SW480 (cell line): Measurements from ENCODE around the gene CLDN17.

Experiments
- DNase-seq: peaks from one replicate; pipeline ENCODE4 v3.0.0-alpha.2; 2016; ENCODE audit warnings: low spot score

Gene CLDN17

GRCh38 chr21:30166705-30167104 lies at the start of gene CLDN17:
Gene CLDN17, minus strand, starts transcription at chr21:30166805. Its CDS starts 188 bp downstream, at chr21:30166617.
- no peak for DNase-seq

- DNase-seq: no peak
Measured at GRCh38 chr21:30216041-30216723, 49.6 kb upstream of the CLDN17 start, which contains the start of gene CLDN8. Gene CLDN8, minus strand, starts transcription at chr21:30216097. Its CDS starts 172 bp downstream, at chr21:30215925.

GRCh38 chr21:30211071-30211470 lies 44.5 kb upstream of the CLDN17 start:
- DNase-seq: no peak

DNA sequence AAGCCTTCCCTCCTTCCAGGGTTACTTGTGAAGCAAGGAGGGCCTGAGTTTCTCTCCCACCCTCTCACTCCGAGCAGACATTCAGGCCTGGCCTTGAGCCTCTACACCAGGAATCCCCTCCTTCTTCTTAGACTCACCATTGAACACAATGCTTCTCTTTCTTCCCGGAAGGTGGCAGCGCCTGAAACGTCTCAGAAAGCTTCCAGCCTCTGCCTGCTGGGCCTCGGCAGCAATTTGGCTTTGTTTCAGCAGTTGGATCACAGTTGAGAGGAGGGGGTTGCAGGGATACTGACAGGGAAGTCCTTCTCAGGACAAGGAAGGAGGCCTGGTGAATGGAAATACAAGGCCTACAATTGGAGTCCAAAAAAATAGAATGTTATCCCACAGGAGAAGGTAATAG lies 43.0 kb upstream of the CLDN17 start:
- no peak for DNase-seq

GRCh38 chr21:30207252-30207579 lies 40.6 kb upstream of the CLDN17 start:
- DNase-seq: no peak

GRCh38 chr21:30206551-30207251 lies 40.1 kb upstream of the CLDN17 start:
- DNase-seq: no peak

- no peak for DNase-seq
Measured at GRCh38 chr21:30200000-30200399, 33.4 kb upstream of the CLDN17 start.

DNA sequence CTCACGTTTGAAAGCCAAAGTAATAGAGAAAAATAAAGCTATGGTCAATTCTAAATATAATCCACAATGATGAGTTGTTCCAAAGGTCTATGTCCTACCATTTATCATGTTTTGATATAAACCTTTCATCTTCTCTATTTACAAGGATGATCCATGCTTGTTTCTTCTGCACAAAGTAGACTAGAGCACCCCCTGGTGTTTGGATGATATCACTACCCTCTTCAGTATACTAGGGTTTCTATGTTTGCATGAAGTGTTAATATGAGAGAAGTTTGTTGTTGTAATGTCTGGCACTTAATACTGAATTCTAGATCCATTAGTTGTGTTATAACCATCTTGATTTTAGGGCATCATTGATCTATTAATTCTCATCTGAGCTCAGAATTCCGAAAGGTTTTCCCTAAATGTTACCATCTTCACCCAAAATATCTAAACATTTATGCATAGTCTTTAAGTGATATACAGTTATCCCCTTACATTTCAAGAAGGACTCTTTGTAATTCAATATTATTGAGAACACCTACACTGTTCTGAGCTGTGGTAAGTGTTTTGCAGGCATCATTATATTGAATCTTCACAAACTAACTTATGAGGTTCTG lies 28.2 kb upstream of the CLDN17 start:
- DNase-seq: peak; percentile 53

DNA sequence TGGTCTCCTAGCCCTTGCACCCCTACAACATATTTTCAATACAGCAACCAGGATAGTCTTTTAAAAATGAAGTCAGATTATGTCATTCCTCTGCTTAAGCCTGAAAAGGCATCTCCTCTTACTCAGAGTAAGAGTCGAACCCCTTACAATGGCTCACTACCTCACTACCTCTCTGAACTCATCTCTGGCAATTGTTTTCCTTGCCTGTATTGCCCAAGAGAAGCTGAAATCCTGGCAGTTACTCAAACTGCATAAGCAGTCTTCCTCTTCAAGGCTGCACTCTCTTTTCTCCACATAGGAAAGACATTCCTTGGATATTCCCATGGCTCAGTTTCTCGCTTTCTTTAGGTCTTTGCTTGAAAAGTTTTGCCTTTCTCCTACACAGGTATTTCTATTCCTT lies 26.6 kb upstream of the CLDN17 start:
- no peak for DNase-seq

- DNase-seq: no peak
Measured at GRCh38 chr21:30190554-30190953, 23.9 kb upstream of the CLDN17 start.

- DNase-seq: no peak
Measured at GRCh38 chr21:30189773-30190172, 23.2 kb upstream of the CLDN17 start.

DNA sequence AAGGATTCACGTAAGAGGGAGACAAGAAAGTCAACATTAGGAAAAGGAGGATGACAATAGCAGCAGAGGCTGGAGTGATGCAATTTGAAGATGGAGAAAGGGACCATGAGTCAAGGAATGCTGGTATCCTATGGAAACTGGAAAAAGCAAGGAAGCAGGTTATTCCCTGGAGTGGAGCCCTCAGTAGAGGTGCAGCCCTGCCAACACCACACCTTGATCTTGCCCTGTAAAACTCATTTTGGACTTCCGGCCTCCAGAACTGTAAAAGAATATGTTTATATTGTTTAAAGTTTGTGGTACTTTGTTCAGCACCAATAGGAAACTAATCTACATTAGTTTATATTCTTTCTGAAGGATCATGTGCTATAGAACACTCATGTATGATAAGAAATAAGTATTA lies 19.6 kb upstream of the CLDN17 start:
- DNase-seq: no peak

DNA sequence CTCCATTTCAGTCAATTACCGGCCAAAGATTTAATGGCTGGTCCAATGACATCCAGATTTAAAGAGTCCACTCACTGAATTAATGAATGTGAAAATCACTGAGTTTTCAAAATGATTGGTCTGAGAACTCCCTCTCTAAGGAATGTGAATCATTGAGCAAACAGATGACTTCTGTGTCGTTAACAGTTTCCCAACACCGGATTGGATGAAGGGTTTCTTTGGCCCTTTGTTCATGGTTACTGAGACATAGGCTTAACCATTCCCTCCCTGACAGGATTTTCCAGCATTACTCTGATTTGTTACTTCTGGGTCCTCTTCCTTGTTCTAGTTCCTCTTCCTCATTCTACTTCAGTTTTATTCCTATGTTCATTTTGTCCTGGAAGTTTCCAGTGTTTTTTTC lies 1.5 kb upstream of the CLDN17 start:
- DNase-seq: no peak

DNA sequence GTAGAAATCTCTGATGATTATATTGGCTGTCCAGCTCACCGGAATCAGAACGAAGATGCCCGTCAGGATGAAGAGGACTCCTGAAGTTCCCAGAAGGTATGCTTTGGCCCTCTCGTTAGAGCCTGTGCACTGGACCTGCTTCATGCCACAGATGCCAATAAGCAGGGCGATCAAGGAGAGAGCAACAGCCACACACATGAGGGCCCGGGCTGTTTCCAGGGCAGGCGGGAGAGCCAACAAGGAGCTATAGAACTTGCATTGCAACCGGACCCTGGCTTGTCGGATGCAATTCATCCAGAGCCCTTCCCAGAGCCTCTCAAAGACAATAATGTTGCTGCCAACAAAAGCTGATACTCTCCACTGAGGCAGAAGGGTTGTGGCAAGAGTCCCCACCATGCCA lies 434 bp downstream of the CLDN17 start:
- no peak for DNase-seq

DNA sequence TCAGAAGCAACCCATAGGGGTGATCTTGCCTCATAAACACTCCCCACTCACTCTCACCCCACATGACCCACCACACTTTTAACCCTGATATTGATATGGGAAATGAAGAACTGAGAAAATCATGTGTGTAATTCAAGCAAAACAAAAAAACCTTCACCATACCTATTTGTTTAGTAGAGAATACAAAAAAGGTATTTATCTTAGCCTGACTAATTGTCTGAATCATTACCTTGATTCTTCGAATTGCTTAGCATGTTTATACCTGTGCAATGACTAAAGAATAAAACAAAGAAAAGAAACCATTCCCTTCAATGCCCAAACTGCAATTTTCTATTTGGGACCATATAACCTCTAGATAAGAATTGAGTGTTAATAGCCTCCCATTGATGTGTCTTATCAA lies 1.8 kb downstream of the CLDN17 start:
- DNase-seq: no peak

DNA sequence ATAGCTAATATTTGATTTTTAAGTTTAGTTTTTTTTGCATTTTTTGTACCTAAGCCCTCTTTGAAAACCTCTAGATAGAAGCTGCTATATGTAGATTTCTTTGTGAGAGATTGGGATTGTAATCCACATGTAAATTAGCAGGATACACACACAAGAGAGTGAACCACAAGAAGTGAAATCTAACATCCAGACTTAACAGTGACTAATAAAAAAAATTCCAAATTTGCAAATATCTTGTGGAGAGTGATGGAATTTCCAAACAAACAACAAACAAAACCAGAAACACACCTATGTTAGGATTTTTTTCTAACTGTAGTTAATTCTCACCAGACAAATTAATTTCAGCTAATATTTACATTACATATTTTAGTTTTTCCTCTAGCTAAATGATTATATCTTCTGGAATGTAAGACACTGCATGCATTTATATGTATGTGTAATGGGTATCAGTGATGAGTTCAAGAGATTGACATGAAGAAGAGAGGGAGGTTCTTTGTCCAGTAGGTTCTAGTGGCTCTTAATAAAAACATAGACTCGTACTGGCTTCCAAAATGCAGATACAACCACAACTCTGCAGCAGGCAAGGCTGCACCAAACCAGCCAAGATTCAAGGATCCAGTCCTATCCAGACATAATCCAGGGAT lies 12.8 kb downstream of the CLDN17 start:
- no peak for DNase-seq

- DNase-seq: no peak
Measured at GRCh38 chr21:30152792-30153191, 13.8 kb downstream of the CLDN17 start.

DNA sequence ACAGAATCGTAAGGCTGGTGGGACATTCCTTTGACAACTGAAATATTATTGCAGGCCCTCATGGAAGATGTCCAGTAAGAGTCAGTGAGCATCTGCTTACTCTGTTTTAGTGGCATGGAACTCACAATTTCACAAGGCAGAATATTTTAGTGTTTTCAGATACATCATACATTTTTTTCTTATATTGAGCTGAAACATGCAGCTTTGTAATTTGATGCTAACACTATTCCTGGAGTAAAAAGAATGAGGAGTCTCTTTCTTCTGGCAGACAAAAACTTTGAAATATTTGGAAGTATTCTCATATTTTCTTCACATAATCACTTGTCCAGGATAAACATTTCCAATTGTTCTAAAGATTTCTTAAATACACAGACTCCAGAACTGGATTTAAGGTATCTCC lies 17.7 kb downstream of the CLDN17 start:
- DNase-seq: no peak

DNA sequence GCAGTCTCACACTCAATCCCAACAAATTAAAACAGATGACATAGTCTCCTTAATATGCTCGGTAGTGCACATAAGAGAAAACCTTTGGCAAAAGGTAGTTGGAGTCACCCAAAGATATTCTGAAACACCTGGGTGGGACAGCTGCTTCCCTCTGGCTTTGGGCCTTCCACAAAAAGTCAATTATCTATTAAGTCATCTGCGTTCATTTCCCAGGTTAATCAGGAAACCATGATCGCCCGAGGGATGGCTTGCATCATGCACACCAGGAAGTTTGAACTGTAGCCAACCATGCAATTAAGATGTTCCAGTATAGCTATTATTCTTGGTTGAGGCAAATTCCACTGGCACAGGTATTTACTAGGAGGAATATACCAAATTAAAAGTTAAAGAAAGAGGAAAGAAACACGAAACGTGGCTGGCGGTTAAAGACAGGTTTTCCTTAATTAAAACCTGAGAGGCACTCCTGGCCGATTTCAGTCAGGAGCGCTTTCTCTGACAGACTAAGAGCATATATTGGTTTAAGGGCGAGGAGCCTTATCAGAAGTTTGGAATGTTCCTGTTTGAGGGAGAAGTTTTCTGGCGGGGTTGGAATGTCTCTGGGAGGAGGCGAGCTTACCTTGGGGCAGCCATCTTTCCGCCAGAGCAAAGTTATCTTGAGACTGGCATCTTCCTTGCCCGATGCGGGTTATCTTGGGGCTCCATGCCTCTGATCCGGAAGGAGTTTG lies 19.9 kb downstream of the CLDN17 start:
- DNase-seq: no peak

DNA sequence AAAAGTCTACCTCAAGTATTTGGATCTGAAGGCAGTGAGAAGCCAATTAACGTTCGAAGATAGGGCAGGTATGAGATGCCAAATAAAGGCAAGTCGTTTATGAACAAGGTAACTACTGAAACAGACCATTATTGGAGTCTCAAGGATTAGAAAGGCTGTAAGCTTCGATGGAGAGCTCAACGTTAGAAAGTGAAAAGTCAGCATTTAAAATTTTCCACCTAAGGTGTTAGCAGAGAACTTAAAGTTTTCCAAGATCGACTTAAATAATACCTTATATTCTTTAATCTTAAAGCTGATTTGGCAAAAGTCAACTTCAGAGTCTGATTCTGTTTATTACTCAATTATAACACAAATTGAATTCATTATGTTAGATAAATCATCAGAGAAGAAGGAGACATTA lies 28.1 kb downstream of the CLDN17 start:
- no peak for DNase-seq

GRCh38 chr21:30129246-30129645 lies 37.4 kb downstream of the CLDN17 start:
- no peak for DNase-seq

DNA sequence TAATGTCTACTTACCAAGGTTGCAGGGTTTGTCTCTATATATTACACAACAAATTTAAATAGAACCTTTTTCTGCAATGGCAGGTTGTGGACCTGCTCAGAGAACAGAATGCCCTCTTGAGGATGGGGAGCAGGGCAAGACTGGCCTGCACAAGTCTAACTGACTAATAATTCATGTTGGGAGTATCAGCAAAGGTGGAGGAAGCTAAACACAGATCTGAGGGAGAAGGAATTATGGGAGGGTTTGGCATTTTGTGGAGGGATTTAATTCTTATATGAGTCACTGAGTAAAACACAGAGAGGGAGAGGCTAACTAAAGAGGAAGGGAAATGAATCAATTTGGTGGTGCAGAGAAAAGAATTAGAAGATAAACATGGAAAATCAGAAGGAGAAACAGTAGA lies 40.0 kb downstream of the CLDN17 start:
- no peak for DNase-seq
